IMR-90 (cell line): ENCODE results near the gene ELANE. TPM values are rescaled to one million over a fixed set of nuclear protein-coding genes. Genes with fewer than 3 reads are reported as not detected.
"Not testable (repeated sequence)": the region's sequence is repeated elsewhere in the genome, so short reads cannot be mapped to it uniquely, and the experiment has no call there.

ENCODE experiments used
- ATAC-seq: fragments of 200-7000 bp; cut with Tn5 transposase; 2 replicates; pipeline ENCODE4 v1.9.1; 2020; ENCODE audit warnings: low read depth, mild to moderate bottlenecking, moderate library complexity
- BruUV-seq: library from RNA; stranded (reverse); fragments of 400-500 nt; replicated peaks from 2 replicates; lab custom pipeline; 2021; lab: Mats Ljungman, UMichigan
- CTCF ChIA-PET: fragments of 300-600 bp; formaldehyde crosslinking; extraction: SDS; loops from one replicate; lab custom pipeline; 2021; ENCODE audit warnings: antibody characterized with exemption; lab: Yijun Ruan, JAX
- POLR2A ChIA-PET: fragments of 300-600 bp; sonication (Branson Sonifier 250); formaldehyde crosslinking; loops from one replicate; lab custom pipeline; 2022; ENCODE audit warnings: antibody characterized with exemption; ENCODE audit not compliant: unreplicated experiment; lab: Charles Lee
- DNase-seq: peaks from one replicate; pipeline ENCODE4 v3.0.0; 2013
- H2AFZ ChIP-seq: replicated peaks from 2 replicates; pipeline ENCODE3; 2013; ENCODE audit warnings: low read length, mild to moderate bottlenecking; ENCODE audit not compliant: poor library complexity
- H2AK5ac ChIP-seq: 2 replicates; pipeline ENCODE4 v1.6.1; 2013; ENCODE audit warnings: low read depth, low read length, inconsistent platforms
- H2AK9ac ChIP-seq: replicated peaks from 2 replicates; pipeline ENCODE3; 2013; ENCODE audit warnings: mild to moderate bottlenecking, low read depth, low read length, moderate library complexity; ENCODE audit not compliant: poor library complexity
- H2BK120ac ChIP-seq: 2 replicates; pipeline ENCODE4 v1.6.1; 2013; ENCODE audit warnings: low read depth, low read length, inconsistent platforms
- H2BK15ac ChIP-seq: 3 replicates; pipeline ENCODE4 v1.6.1; 2013; ENCODE audit warnings: low read depth, low read length, inconsistent platforms
- H2BK20ac ChIP-seq: 2 replicates; pipeline ENCODE4 v1.6.1; 2013; ENCODE audit warnings: low read depth, mild to moderate bottlenecking, inconsistent platforms, low read length, moderate library complexity
- H2BK5ac ChIP-seq: 2 replicates; pipeline ENCODE4 v1.6.1; 2013; ENCODE audit warnings: mild to moderate bottlenecking, low read depth, low read length, inconsistent platforms; ENCODE audit not compliant: poor library complexity, severe bottlenecking
- H3K14ac ChIP-seq: replicated peaks from 2 replicates; pipeline ENCODE4 v1.6.1; 2013; ENCODE audit warnings: low read depth, low read length, inconsistent platforms
- H3K18ac ChIP-seq: 2 replicates; pipeline ENCODE4 v1.6.1; 2013; ENCODE audit warnings: low read depth, low read length, control low read depth
- H3K23ac ChIP-seq: 2 replicates; pipeline ENCODE4 v1.6.1; 2013; ENCODE audit warnings: low read depth, low read length, inconsistent platforms
- H3K27ac ChIP-seq: 2 replicates; pipeline ENCODE4 v1.5.1; 2013; ENCODE audit warnings: mild to moderate bottlenecking, control low read depth, low read length; ENCODE audit not compliant: insufficient read depth
- H3K27me3 ChIP-seq: 2 replicates; pipeline ENCODE4 v1.6.1; 2013; ENCODE audit warnings: low read length; ENCODE audit not compliant: control insufficient read depth, insufficient read depth
- H3K36me3 ChIP-seq: 2 replicates; pipeline ENCODE4 v1.6.1; 2013; ENCODE audit warnings: low read length, mixed read lengths; ENCODE audit not compliant: control insufficient read depth, insufficient read depth
- H3K4ac ChIP-seq: 2 replicates; pipeline ENCODE4 v1.6.1; 2013; ENCODE audit warnings: low read depth, low read length, inconsistent platforms
- H3K4me1 ChIP-seq: 2 replicates; pipeline ENCODE4 v1.6.1; 2013; ENCODE audit warnings: low read length, mixed read lengths; ENCODE audit not compliant: control insufficient read depth, insufficient read depth
- H3K4me2 ChIP-seq: 2 replicates; pipeline ENCODE4 v1.6.1; 2013; ENCODE audit warnings: low read depth, mild to moderate bottlenecking, control low read depth, low read length, moderate library complexity
- H3K4me3 ChIP-seq: 2 replicates; pipeline ENCODE4 v1.5.1; 2013; ENCODE audit warnings: low read depth, mild to moderate bottlenecking, control low read depth, low read length, moderate library complexity; ENCODE audit not compliant: insufficient read depth
- H3K56ac ChIP-seq: 2 replicates; pipeline ENCODE4 v1.6.1; 2013; ENCODE audit warnings: low read length, inconsistent platforms; ENCODE audit not compliant: insufficient read depth; ENCODE audit errors: extremely low read depth
- H3K79me1 ChIP-seq, 2 experiments: 2 replicates each; pipeline ENCODE4 v1.6.1; 2013; ENCODE audit warnings: low read length in 2 of 2, inconsistent platforms in 1 of 2, low read depth in 1 of 2
- H3K9ac ChIP-seq: 2 replicates; pipeline ENCODE4 v1.6.1; 2013; ENCODE audit warnings: low read depth, low read length, control low read depth
- H3K9me1 ChIP-seq: 2 replicates; pipeline ENCODE4 v1.6.1; 2013; ENCODE audit warnings: low read length, inconsistent platforms; ENCODE audit not compliant: insufficient read depth
- H3K9me3 ChIP-seq: 2 replicates; pipeline ENCODE4 v1.6.1; 2013; ENCODE audit warnings: low read length; ENCODE audit not compliant: control insufficient read depth, insufficient read depth
- H4K20me1 ChIP-seq: 2 replicates; pipeline ENCODE4 v1.6.1; 2013; ENCODE audit warnings: low read length, inconsistent platforms; ENCODE audit not compliant: insufficient read depth
- H4K5ac ChIP-seq: 2 replicates; pipeline ENCODE4 v1.6.1; 2013; ENCODE audit warnings: mild to moderate bottlenecking, low read depth, low read length, control low read depth
- H4K8ac ChIP-seq, 2 experiments: 2 replicates each; pipeline ENCODE4 v1.6.1; 2013; ENCODE audit warnings: low read depth in 2 of 2, low read length in 2 of 2, control low read depth in 1 of 2, inconsistent platforms in 1 of 2
- H4K91ac ChIP-seq: 2 replicates; pipeline ENCODE4 v1.6.1; 2013; ENCODE audit warnings: low read depth, low read length, inconsistent platforms; ENCODE audit not compliant: insufficient read depth
- WGBS, 2 experiments: methylation state at CpG; one replicate each; pipeline versions ENCODE4 v1.1.5 to v1.1.7; 2013; ENCODE audit warnings: missing lambda C conversion rate in 2 of 2; ENCODE audit not compliant: insufficient read length in 1 of 2; ENCODE audit errors: extremely low coverage in 2 of 2; 5-methylcytosine and 5-hydroxymethylcytosine counted together
- dilution Hi-C: fragments of 300-500 bp; cut with HindIII; formaldehyde crosslinking; loops from one replicate; pipeline ENCODE4 v1.14.3; 2018; ENCODE audit warnings: low sequenced_read_pairs; ENCODE audit not compliant: unreplicated experiment
- in situ Hi-C: fragments of 300-500 bp; cut with MboI; formaldehyde crosslinking; loops from 3 replicates; pipeline ENCODE4 v1.14.3; 2019; ENCODE audit warnings: low sequenced_read_pairs, inconsistent platforms, mixed read lengths
- intact Hi-C: fragments of 100-400 bp; cut with micrococcal nuclease; formaldehyde crosslinking; loops from 2 replicates; pipeline ENCODE4 v1.10.0; 2022
- polyA plus RNA-seq, 3 experiments: library from polyadenylated mRNA; depleted of rRNA; stranded (reverse); fragments of >200 nt; gene quantifications; 2 replicates each; pipeline ENCODE4 v1.2.3, GENCODE V29; 2012; ENCODE audit warnings: low replicate concordance in 1 of 3
- total RNA-seq: library from RNA; depleted of rRNA; stranded (reverse); fragments of >200 nt; gene quantifications from 2 replicates; pipeline ENCODE4 v1.2.3, GENCODE V29; 2012

ELANE gene
- total and polyA plus RNA-seq, 2 of the 4 experiments (the other 2 are of a cell fraction) = 0.27 TPM; not detected in 1

DNA sequence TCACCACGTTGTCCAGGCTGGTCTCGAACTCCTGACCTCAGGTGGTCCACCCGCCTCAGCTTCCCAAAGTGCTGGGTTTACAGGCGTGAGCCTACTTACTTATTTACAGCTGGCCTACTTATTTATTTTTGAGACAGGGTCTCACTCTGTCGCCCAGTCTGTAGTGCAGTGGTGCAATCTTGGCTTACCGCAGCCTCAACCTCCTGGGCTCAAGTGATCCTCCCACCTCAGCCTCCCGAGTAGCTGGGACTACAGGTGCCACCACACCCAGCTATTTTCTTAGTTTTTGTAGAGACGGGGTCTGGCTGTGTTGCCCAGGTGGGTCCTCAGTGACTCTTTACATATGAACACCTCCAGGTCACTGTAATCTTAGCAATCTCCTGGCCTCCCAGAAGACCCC, 2.9 kb upstream of the ELANE start:
- H3K79me1 ChIP-seq, H2BK20ac ChIP-seq, H3K4me3 ChIP-seq, H4K8ac ChIP-seq, H3K9ac ChIP-seq, H4K5ac ChIP-seq, H4K20me1 ChIP-seq, H3K4ac ChIP-seq, H3K14ac ChIP-seq, H3K23ac ChIP-seq, H3K56ac ChIP-seq, in situ Hi-C loops, H3K4me2 ChIP-seq, H3K9me3 ChIP-seq, BruUV-seq, H3K4me1 ChIP-seq, H3K27ac ChIP-seq, H2BK5ac ChIP-seq, CTCF ChIA-PET, H3K18ac ChIP-seq, DNase-seq, H4K91ac ChIP-seq, dilution Hi-C loops, intact Hi-C loops, H2BK120ac ChIP-seq, H3K36me3 ChIP-seq, H2AFZ ChIP-seq, H3K9me1 ChIP-seq, H2BK15ac ChIP-seq, ATAC-seq, H2AK5ac ChIP-seq: not testable (repeated sequence)
- POLR2A ChIA-PET = interaction anchor here (0.6 kb wide), 1 partner anchor 30 kb away, joined by 4 read pairs; no protein-coding TSS in a partner anchor
- peak overlapping the region; percentile 52 for H2AK9ac ChIP-seq
- WGBS, 2 experiments = 83% methylated on average over 2 of the region's 8 CpGs; no CpG with 5 or more reads in 1 of the 2 experiments
- H3K27me3 ChIP-seq = peaks cover 11% of the 10 kb centered on the region
